HG03135 (cell line): Measurements from ENCODE around the gene MEX3A.
"Not testable (repeated sequence)": the region's sequence is repeated elsewhere in the genome, so short reads cannot be mapped to it uniquely, and the experiment has no call there.

Experiments used
- ATAC-seq: cut with Tn5 transposase; IDR thresholded peaks from one replicate; pipeline ENCODE4 v1.9.1; 2021; ENCODE audit warnings: mild to moderate bottlenecking, moderate library complexity; ENCODE audit not compliant: unreplicated experiment

Gene MEX3A

GRCh38 chr1:156080241-156080862, 1.9 kb downstream of the MEX3A start:
- ATAC-seq, result no peak

- no peak for ATAC-seq
These were observed 2.5 kb downstream of the MEX3A start for GRCh38 chr1:156079762-156080161.

GRCh38 chr1:156078728-156079127, 3.5 kb downstream of the MEX3A start:
- no peak for ATAC-seq

- no peak for ATAC-seq
These were observed 4.9 kb downstream of the MEX3A start for GRCh38 chr1:156077430-156077760.

GRCh38 chr1:156076609-156077429, 5.4 kb downstream of the MEX3A start:
- no peak for ATAC-seq

- no peak for ATAC-seq
These were observed 6.5 kb downstream of the MEX3A start for GRCh38 chr1:156075775-156076204.

- ATAC-seq, result no peak
These were observed 7.1 kb downstream of the MEX3A start for GRCh38 chr1:156075162-156075561.

GRCh38 chr1:156074661-156075060, 7.6 kb downstream of the MEX3A start:
- no peak for ATAC-seq

GRCh38 chr1:156073740-156074139, 8.5 kb downstream of the MEX3A start:
- no peak for ATAC-seq

- ATAC-seq, result no peak
These were observed 9.1 kb downstream of the MEX3A start for GRCh38 chr1:156073110-156073687.

- no peak for ATAC-seq
These were observed 10.0 kb downstream of the MEX3A start for GRCh38 chr1:156072251-156072650.

GRCh38 chr1:156071332-156071816, 10.9 kb downstream of the MEX3A start:
- ATAC-seq, result not testable (repeated sequence)

- ATAC-seq, result no peak
These were observed 11.7 kb downstream of the MEX3A start for GRCh38 chr1:156070548-156070947.

- no peak for ATAC-seq
These were observed 12.5 kb downstream of the MEX3A start for GRCh38 chr1:156069490-156070455.

- ATAC-seq, result no peak
These were observed 15.0 kb downstream of the MEX3A start for GRCh38 chr1:156067262-156067661.

- no peak for ATAC-seq
These were observed 16.4 kb downstream of the MEX3A start for GRCh38 chr1:156065871-156066270.

GRCh38 chr1:156065212-156065611, 17.1 kb downstream of the MEX3A start:
- ATAC-seq, result no peak

GRCh38 chr1:156064615-156065014, 17.6 kb downstream of the MEX3A start:
- no peak for ATAC-seq

GRCh38 chr1:156063997-156064285, 18.3 kb downstream of the MEX3A start:
- ATAC-seq, result no peak

- ATAC-seq, result no peak
These were observed 20.1 kb downstream of the MEX3A start for GRCh38 chr1:156062189-156062588.
